WTC11 (cell line): Measurements from ENCODE around the gene HSF5.

Source experiments
- ESRRA ChIP-seq: sonication (generic); formaldehyde crosslinking; IDR thresholded peaks from 2 replicates; pipeline ENCODE4 v1.8.1; 2022; ENCODE audit warnings: mild to moderate bottlenecking, missing genetic modification reagents, borderline replicate concordance
- SP1 ChIP-seq: sonication (generic); formaldehyde crosslinking; conservative IDR thresholded peaks from 2 replicates; pipeline ENCODE4 v1.8.1; 2022; ENCODE audit warnings: missing genetic modification reagents
- TF ChIP-seq, protein P1 (sequence below): fragments of 200-600 bp; IDR thresholded peaks from 2 replicates; pipeline ENCODE4 v1.8.0; 2022; ENCODE audit warnings: antibody characterized with exemption
- TF ChIP-seq, protein P2 (sequence below): sonication (generic); formaldehyde crosslinking; IDR thresholded peaks from 2 replicates; pipeline ENCODE4 v1.8.1; 2022; ENCODE audit warnings: missing genetic modification reagents, borderline replicate concordance
- TF ChIP-seq, protein P3 (sequence below): sonication (generic); formaldehyde crosslinking; IDR thresholded peaks from 2 replicates; pipeline ENCODE4 v1.8.1; 2022; ENCODE audit warnings: low read depth, missing genetic modification reagents, borderline replicate concordance

DNA sequence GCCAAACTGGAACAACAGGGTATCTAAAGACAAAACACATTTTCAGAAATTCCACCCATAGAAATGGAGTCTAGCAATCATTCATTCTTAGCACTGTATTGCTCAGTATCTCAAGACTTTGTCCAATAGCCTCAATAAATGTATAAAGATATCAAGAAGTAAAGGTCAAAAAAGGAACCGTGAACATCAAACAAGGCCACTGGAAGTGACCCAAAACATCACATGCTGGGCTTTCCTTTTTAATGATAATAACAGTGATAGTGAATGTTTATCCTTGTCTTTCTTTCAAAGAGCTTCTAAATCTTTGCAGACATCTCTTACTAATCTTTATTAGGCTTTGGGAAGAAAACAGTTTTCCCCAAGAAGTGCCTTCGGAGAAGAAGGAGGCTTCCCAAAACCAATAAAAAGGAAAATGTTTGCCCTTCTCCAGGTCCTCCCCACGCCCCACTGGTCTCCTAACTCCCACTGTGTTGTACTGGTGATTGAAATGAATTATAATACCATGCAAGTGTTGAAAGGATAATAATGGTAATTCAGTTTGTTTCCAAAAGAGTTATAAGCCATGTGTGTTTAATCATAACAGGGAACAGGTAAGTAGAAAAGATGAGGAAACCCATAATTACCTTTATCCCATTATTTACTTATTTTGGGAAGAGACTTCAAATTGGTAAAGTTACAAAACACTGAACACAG lies 89.5 kb downstream of the HSF5 start:
- TF ChIP-seq, protein P1, sequence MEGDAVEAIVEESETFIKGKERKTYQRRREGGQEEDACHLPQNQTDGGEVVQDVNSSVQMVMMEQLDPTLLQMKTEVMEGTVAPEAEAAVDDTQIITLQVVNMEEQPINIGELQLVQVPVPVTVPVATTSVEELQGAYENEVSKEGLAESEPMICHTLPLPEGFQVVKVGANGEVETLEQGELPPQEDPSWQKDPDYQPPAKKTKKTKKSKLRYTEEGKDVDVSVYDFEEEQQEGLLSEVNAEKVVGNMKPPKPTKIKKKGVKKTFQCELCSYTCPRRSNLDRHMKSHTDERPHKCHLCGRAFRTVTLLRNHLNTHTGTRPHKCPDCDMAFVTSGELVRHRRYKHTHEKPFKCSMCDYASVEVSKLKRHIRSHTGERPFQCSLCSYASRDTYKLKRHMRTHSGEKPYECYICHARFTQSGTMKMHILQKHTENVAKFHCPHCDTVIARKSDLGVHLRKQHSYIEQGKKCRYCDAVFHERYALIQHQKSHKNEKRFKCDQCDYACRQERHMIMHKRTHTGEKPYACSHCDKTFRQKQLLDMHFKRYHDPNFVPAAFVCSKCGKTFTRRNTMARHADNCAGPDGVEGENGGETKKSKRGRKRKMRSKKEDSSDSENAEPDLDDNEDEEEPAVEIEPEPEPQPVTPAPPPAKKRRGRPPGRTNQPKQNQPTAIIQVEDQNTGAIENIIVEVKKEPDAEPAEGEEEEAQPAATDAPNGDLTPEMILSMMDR, result no peak
- no peak for TF ChIP-seq ESRRA (CRISPR knock-in tag)
- TF ChIP-seq, protein P2, sequence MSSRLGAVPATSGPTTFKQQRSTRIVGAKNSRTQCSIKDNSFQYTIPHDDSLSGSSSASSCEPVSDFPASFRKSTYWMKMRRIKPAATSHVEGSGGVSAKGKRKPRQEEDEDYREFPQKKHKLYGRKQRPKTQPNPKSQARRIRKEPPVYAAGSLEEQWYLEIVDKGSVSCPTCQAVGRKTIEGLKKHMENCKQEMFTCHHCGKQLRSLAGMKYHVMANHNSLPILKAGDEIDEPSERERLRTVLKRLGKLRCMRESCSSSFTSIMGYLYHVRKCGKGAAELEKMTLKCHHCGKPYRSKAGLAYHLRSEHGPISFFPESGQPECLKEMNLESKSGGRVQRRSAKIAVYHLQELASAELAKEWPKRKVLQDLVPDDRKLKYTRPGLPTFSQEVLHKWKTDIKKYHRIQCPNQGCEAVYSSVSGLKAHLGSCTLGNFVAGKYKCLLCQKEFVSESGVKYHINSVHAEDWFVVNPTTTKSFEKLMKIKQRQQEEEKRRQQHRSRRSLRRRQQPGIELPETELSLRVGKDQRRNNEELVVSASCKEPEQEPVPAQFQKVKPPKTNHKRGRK (CRISPR knock-in tag), result no peak
- TF ChIP-seq, protein P3, sequence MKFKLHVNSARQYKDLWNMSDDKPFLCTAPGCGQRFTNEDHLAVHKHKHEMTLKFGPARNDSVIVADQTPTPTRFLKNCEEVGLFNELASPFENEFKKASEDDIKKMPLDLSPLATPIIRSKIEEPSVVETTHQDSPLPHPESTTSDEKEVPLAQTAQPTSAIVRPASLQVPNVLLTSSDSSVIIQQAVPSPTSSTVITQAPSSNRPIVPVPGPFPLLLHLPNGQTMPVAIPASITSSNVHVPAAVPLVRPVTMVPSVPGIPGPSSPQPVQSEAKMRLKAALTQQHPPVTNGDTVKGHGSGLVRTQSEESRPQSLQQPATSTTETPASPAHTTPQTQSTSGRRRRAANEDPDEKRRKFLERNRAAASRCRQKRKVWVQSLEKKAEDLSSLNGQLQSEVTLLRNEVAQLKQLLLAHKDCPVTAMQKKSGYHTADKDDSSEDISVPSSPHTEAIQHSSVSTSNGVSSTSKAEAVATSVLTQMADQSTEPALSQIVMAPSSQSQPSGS (CRISPR knock-in tag), result no peak
- TF ChIP-seq SP1, result no peak
